Activated B cell treated with CpG ODN at 0.5 μM for 24 hours (primary cell): Measurements from ENCODE around the gene P2RX7. TPM values are rescaled to one million over a fixed set of nuclear protein-coding genes. Genes with fewer than 3 reads are reported as not detected.

Experiments
- ATAC-seq: fragments of 200-7000 bp; cut with Tn5 transposase; one replicate; pipeline ENCODE4 v1.10.0; 2021; ENCODE audit warnings: low read depth, mild to moderate bottlenecking, moderate library complexity
- CTCF ChIA-PET: fragments of 350-600 bp; sonication (Branson Sonifier 250); formaldehyde crosslinking; loops from one replicate; lab custom pipeline; 2021; ENCODE audit warnings: antibody characterized with exemption; lab: Charles Lee
- POLR2A ChIA-PET: fragments of 350-600 bp; sonication (Branson Sonifier 250); formaldehyde crosslinking; loops from one replicate; lab custom pipeline; 2021; ENCODE audit warnings: antibody characterized with exemption; lab: Charles Lee
- DNase-seq: peaks from one replicate; pipeline ENCODE4 v3.0.0; 2022
- H3K27ac Mint-ChIP-seq: one replicate; pipeline ENCODE4 v1.8.0; 2020; ENCODE audit warnings: mixed read lengths
- H3K27me3 Mint-ChIP-seq: one replicate; pipeline ENCODE4 v1.8.0; 2021; ENCODE audit warnings: mixed read lengths
- H3K36me3 Mint-ChIP-seq: one replicate; pipeline ENCODE4 v1.8.0; 2021; ENCODE audit warnings: low read depth, mixed read lengths
- H3K4me1 Mint-ChIP-seq: one replicate; pipeline ENCODE4 v1.8.0; 2021; ENCODE audit warnings: mixed read lengths
- H3K4me3 Mint-ChIP-seq: one replicate; pipeline ENCODE4 v1.8.0; 2020; ENCODE audit warnings: mild to moderate bottlenecking, mixed read lengths
- H3K9me3 Mint-ChIP-seq: one replicate; pipeline ENCODE4 v1.8.0; 2020; ENCODE audit warnings: mixed read lengths
- CTCF ChIP-seq: fragments of 200-600 bp; IDR thresholded peaks from one replicate; pipeline ENCODE4 v1.8.0; 2022; ENCODE audit warnings: antibody characterized with exemption, mild to moderate bottlenecking
- intact Hi-C: fragments of 100-400 bp; cut with micrococcal nuclease; formaldehyde crosslinking; loops from one replicate; pipeline ENCODE4 v1.15.1; 2024
- total RNA-seq: library from RNA; stranded (reverse); gene quantifications from 2 replicates; pipeline ENCODE4 v1.2.3, GENCODE V29; 2022

Gene P2RX7
- total RNA-seq, 1 donor from 2014 or later, result 5.3 TPM

GRCh38 chr12:121176826-121177529 lies 44.3 kb downstream of the P2RX7 start:
- TF ChIP-seq CTCF, result no peak
- H3K27me3 Mint-ChIP-seq, result no peaks in the 10 kb centered on the region
- peaks cover 11% of the 10 kb centered on the region for H3K4me1 Mint-ChIP-seq
- no peak overlapping the region for H3K27ac Mint-ChIP-seq
- intact Hi-C loops, result no loop called here
- H3K9me3 Mint-ChIP-seq, result no peaks in the 10 kb centered on the region
- CTCF ChIA-PET, result no interaction called here
- DNase-seq (no peak), ATAC-seq (no peak)
- no peak overlapping the region for H3K4me3 Mint-ChIP-seq
- POLR2A ChIA-PET, result interaction anchor here (0.6 kb wide), 1 partner anchor 56 kb away, joined by 3 read pairs; no protein-coding TSS in a partner anchor
- H3K36me3 Mint-ChIP-seq, result peaks cover 8% of the 10 kb centered on the region

GRCh38 chr12:121181181-121181580 lies 48.5 kb downstream of the P2RX7 start:
- CTCF ChIA-PET, result no interaction called here
- ATAC-seq, result no peak
- no peaks in the 10 kb centered on the region for H3K9me3 Mint-ChIP-seq

GRCh38 chr12:121182222-121182893 lies 49.7 kb downstream of the P2RX7 start:
- Mint-ChIP-seq H3K27me3 (no peaks in the 10 kb centered on the region), H3K27ac (no peak overlapping the region), H3K4me1 (peaks cover 15% of the 10 kb centered on the region), H3K9me3 (no peaks in the 10 kb centered on the region), H3K4me3 (no peak overlapping the region), H3K36me3 (peaks cover 4% of the 10 kb centered on the region)
- ChIA-PET CTCF (no interaction called here), POLR2A (no interaction called here)
- no peak for ATAC-seq
- no peak for TF ChIP-seq CTCF
- intact Hi-C loops, result no loop called here
- DNase-seq, result no peak

More at GRCh38 chr12:121181181-121181580, 48.5 kb downstream of the P2RX7 start:
- POLR2A ChIA-PET, result no interaction called here
- H3K27me3 Mint-ChIP-seq, result no peaks in the 10 kb centered on the region
- H3K36me3 Mint-ChIP-seq, result peaks cover 8% of the 10 kb centered on the region
- no peak for TF ChIP-seq CTCF
- no peak overlapping the region for H3K4me3 Mint-ChIP-seq
- DNase-seq, result no peak
- H3K4me1 Mint-ChIP-seq, result peaks cover 15% of the 10 kb centered on the region
- H3K27ac Mint-ChIP-seq, result no peak overlapping the region
- intact Hi-C loops, result no loop called here

GRCh38 chr12:121184425-121184824 lies 51.7 kb downstream of the P2RX7 start:
- Mint-ChIP-seq H3K9me3 (no peaks in the 10 kb centered on the region), H3K36me3 (peaks cover 2% of the 10 kb centered on the region), H3K4me3 (no peak overlapping the region), H3K27me3 (no peaks in the 10 kb centered on the region), H3K27ac (no peak overlapping the region), H3K4me1 (peaks cover 15% of the 10 kb centered on the region)
- TF ChIP-seq CTCF, result no peak
- CTCF ChIA-PET, result no interaction called here
- intact Hi-C loops, result no loop called here
- no peak for DNase-seq
- POLR2A ChIA-PET, result interaction anchor here (0.7 kb wide), 1 partner anchor 33 kb away, joined by 4 read pairs; no protein-coding TSS in a partner anchor
- ATAC-seq, result no peak
